ENCODE measurements around the gene CHRNA9.

- TF ChIP-seq EP300 (IDR thresholded peaks at IDR 0.05; ENCODE audit: borderline replicate concordance): no peak
- TF ChIP-seq, protein P1, sequence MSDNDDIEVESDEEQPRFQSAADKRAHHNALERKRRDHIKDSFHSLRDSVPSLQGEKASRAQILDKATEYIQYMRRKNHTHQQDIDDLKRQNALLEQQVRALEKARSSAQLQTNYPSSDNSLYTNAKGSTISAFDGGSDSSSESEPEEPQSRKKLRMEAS (IDR thresholded peaks at IDR 0.05): no peak
- no peak for TF ChIP-seq CREB1 (IDR thresholded peaks at IDR 0.05; ENCODE audit: low read depth)
- TF ChIP-seq YY1 (IDR thresholded peaks at IDR 0.05; ENCODE audit: low read depth): no peak
- no peak for TF ChIP-seq CEBPB (IDR thresholded peaks at IDR 0.05)
- TF ChIP-seq USF1 (IDR thresholded peaks at IDR 0.05): no peak
- TF ChIP-seq TAF1 (IDR thresholded peaks at IDR 0.05; ENCODE audit: low read depth): no peak
- no peak for TF ChIP-seq REST (IDR thresholded peaks at IDR 0.05; ENCODE audit: low read depth)
- TF ChIP-seq NFIC (IDR thresholded peaks at IDR 0.05): no peak
- TF ChIP-seq TEAD4 (IDR thresholded peaks at IDR 0.05): no peak
- TF ChIP-seq RAD21 (IDR thresholded peaks at IDR 0.05; ENCODE audit: low read depth): no peak
- TF ChIP-seq TCF12 (IDR thresholded peaks at IDR 0.05; ENCODE audit: low read depth): no peak
- TF ChIP-seq EGR1 (IDR thresholded peaks at IDR 0.05): no peak
- TF ChIP-seq ZBTB7A (IDR thresholded peaks at IDR 0.05; ENCODE audit: low read depth): no peak
Measured at GRCh38 chr4:40357738-40358137, 22.6 kb downstream of the CHRNA9 start.

Measured in Ishikawa (cell line).